Amygdala (tissue), 56 donors: ENCODE measurements around the gene STK36.

Source experiments
- DNase-seq, 56 donors: peaks; one replicate each; lab custom pipeline; 2025; lab: John Stamatoyannopoulos, UW

The STK36 gene

GRCh38 chr2:218662377-218662776 is 9.5 kb upstream of the STK36 start:
- DNase-seq: no peak

DNA sequence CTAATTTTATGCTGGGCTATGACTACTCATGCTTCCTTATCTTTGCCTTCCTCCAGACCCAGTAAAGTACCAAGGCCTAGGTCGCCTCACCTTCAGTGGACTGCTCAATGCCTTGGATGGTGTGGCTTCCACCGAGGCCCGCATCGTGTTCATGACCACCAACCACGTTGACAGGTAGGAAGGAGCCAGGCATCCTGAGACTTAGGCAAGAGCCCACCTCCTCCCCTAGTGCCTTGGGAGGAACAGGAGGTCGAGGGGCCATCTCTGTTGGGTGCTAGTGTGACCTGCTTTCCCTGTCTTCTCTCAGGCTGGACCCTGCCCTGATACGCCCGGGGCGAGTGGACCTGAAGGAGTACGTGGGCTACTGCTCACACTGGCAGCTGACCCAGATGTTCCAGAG is 9.1 kb upstream of the STK36 start:
- DNase-seq: no peak

DNA sequence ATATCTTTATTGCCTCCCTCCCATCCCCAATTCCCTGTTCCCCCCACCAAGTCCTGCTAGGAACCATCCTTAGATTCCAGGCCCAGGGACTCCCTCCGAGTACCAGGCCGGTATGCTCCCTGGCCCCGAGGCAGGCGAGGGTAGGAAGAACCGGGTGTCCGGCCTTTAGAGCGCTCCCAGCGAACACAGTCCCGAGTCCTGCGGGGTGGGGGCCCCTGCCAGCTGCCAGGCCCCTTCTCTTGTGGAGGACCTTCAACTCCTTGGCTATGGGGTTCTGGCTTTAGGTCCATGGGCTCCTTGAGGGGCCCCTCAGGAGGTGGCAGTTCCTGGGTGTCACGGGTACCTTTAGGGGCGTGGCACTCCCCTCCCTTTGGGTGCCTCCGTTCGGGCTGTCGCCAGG is 8.0 kb upstream of the STK36 start:
- no peak for DNase-seq

- no peak for DNase-seq
Measured at GRCh38 chr2:218664653-218665052, 7.2 kb upstream of the STK36 start.

- no peak for DNase-seq
Measured at GRCh38 chr2:218671097-218671653, 711 bp upstream of the STK36 start.

DNA sequence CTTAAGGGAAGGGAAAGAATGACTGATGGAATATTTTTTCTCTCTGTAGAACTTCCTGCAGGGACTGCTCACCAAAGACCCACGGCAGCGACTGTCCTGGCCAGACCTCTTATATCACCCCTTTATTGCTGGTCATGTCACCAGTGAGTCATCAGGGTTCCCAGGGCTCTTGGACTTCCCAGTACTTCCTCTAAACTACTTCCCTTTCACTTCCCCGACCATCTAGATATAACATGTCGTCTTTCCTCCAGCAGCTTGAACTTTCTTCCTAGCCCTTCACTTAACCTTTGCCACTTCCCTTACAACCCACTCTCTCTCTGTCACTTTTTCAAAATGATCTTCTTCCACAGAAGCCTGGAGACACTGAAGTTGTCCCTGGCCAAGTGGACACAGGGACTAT is 7.2 kb downstream of the STK36 start:
- no peak for DNase-seq

DNA sequence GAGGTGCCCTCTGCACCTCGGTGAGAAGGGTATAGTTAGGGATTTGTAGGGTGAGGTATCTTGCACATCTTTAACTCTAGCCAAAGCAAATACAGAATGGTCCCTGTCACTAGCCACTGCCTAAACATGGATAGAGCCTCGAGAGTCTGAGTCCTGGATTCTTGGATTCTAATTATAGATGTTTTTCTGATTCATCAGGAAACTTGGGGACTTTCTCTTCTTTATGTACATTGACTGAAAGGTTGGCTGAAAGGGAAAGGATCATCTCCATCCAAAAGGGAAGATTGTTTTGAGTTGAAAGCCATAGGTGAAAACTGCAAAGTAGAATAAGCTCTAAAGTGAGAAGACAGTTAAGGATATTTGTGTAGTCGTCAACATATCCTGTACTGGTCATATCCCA is 8.2 kb downstream of the STK36 start:
- DNase-seq: no peak

GRCh38 chr2:218687400-218688060 is 15.6 kb downstream of the STK36 start:
- peak in 29 of 56 donors; percentile 5 to 75 (median 34) for DNase-seq

DNA sequence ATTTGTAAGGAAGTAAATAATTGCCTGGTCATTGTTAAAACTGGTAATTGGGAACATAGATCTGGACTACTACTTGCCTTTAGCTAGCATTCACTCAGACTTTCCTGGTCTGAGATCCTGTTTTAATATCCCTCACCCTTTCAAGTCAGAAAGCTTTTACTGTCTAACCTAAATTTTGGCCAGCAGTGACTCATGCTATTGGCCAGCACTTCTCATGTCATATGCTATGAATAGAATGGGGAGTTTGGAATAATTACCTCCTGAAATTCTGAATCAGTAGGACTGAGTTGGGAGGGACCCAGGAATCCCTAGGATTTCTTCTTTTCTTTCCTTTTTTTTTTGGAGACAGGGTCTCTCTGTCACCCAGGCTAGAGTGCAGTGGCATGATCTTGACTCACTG is 19.3 kb downstream of the STK36 start:
- DNase-seq: no peak

- DNase-seq: no peak
Measured at GRCh38 chr2:218694405-218695145, 22.7 kb downstream of the STK36 start.

GRCh38 chr2:218698885-218699284 is 27.0 kb downstream of the STK36 start:
- DNase-seq: peak in 1 of 56 donors; percentile 5

GRCh38 chr2:218701806-218702205 is 29.9 kb downstream of the STK36 start:
- DNase-seq: peak in 15 of 56 donors; percentile 3 to 53 (median 19)

DNA sequence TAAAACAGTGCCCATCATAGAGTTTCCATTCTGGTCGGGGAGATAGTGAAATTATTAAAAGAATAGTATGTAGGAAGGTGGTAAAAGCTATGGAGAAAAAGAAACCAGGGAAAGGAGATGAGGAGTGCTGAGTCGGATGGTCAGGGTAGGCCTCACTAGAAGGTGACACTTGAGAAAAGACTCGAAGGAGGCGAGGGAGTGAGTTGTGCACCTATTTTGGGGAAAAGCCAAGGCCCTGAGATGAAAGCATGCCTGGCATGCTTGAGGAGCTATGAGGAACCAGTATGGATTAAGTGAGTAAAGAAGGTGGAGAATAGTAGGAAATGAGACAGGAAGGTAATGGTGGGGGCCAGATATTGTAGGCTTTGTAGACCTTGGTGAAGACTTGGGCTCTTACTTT is 31.5 kb downstream of the STK36 start:
- no peak for DNase-seq

GRCh38 chr2:218708086-218708485 is 36.2 kb downstream of the STK36 start:
- no peak for DNase-seq

DNA sequence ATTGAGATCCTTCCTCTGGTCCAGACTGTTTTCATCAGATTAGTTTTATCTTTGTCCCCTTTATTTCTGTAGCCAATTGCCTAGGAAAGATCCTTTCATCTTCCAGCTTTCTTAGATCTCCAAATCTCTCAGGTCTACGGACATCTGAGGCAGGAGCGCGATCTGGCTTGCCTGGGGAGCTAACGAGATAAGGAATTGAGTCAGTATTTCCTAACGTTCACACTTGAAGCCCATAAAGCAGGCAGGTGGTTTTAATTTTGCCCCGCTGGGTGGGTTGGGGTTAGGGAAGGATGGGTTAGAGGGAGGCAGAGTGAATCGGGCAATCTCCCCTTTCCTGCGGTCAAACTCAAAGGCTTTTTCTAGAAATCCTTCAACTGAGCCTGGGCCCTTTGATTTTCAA is 38.0 kb downstream of the STK36 start:
- DNase-seq: no peak

DNA sequence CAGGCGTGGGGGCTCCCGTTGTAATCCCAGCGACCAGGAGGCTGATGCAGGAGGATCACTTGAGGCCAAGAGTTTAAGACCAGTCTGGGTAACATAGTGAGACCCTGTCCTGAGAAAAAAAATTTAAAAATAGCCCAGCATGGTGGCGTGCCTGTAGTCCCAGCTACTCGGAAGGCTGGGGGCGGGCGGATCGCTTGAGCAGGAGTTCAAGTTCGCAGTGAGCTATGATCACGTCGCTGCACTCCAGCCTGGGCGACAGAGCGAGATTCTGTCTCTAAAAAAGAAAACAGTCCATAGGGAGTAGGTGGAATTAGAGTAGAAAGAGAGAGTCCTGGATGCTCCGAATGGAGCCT is 38.4 kb downstream of the STK36 start:
- DNase-seq: no peak

GRCh38 chr2:218710687-218711549 is 39.0 kb downstream of the STK36 start, which contains the start of gene TTLL4:
Gene TTLL4 (plus strand): TSS chr2:218710835. CDS start chr2:218737677, 26,842 bp downstream.
- peak; percentile 86 to 99 (median 96) for DNase-seq

DNA sequence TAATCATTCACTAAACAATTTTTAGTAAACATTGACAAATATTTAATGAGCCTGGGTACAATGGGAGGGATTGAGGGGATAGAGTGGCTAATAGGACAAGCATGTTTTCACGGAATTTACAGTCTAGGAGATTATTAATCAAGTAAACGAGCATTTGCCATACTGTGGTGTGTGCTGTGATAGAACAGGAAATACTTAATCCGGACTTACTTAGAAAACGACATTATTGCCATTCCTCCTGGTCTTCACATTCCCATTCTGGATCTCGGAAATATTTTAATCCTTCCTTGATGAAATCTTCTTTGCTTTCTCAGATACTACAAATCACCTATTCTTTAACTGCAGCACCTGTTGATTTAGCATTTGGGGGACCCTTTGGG is 39.7 kb downstream of the STK36 start:
- no peak for DNase-seq

DNA sequence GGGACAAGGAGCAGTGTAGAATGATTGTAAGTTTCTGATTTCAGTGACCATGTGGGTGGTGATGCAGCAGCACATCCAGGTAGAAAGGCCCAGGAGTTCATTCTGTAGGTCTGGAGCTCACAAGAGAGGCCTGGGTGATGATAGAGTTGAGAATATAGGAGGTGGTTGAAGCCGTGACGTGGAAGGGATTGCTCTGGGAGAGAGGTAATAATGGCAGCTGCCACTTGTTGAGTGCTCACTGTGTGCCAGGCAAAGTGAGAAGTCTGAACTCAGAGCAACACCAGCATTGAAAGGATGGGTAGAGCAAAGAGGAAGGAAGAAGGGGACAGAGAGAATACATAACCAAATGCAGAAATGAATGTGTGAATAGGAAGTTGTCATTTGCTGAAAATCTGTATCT is 42.0 kb downstream of the STK36 start:
- no peak for DNase-seq

GRCh38 chr2:218716070-218716469 is 44.2 kb downstream of the STK36 start:
- DNase-seq: peak in 1 of 56 donors; percentile 33

GRCh38 chr2:218717262-218717661 is 45.4 kb downstream of the STK36 start:
- DNase-seq: no peak
